HCT116 (cell line): ENCODE measurements around the gene SDCCAG8. TPM values are rescaled to one million over a fixed set of nuclear protein-coding genes. Genes with fewer than 3 reads are reported as not detected.

Source experiments
- ATAC-seq: fragments of 200-7000 bp; cut with Tn5 transposase; 2 replicates; pipeline ENCODE4 v1.9.1; 2020; ENCODE audit warnings: mild to moderate bottlenecking, moderate library complexity
- BruUV-seq: library from RNA; stranded (reverse); fragments of 400-500 nt; replicated peaks from 2 replicates; lab custom pipeline; 2021; lab: Mats Ljungman, UMichigan
- CTCF ChIA-PET: fragments of 300-600 bp; sonication (Branson Sonifier 250); formaldehyde crosslinking; loops from one replicate; lab custom pipeline; 2021; ENCODE audit warnings: antibody characterized with exemption; lab: Charles Lee
- POLR2A ChIA-PET: fragments of 300-600, 350-600 bp; sonication (Branson Sonifier 250); formaldehyde crosslinking; loops from one replicate; lab custom pipeline; 2021; ENCODE audit warnings: antibody characterized with exemption; lab: Charles Lee
- RAD21 ChIA-PET, 2 experiments: fragments of 300-600 bp; sonication (Branson Sonifier 250); formaldehyde crosslinking; loops; one replicate each; lab custom pipeline; 2023; ENCODE audit warnings: low total read pairs in 2 of 2; ENCODE audit not compliant: uncharacterized antibody in 2 of 2, unreplicated experiment in 2 of 2, low non-redundant PET in 1 of 2; lab: Charles Lee
- DNase-seq: peaks from one replicate; pipeline ENCODE4 v3.0.0-alpha.2; 2010; ENCODE audit warnings: low read depth, low spot score
- H2AFZ ChIP-seq: fragments of 200-600 bp; shearing (Covaris generic), sonication (generic); 2 replicates; pipeline ENCODE4 v1.6.1; 2017; ENCODE audit warnings: low read depth, mixed run types, mixed read lengths, antibody characterized with exemption, low read length; ENCODE audit not compliant: poor library complexity, severe bottlenecking
- H3K27ac ChIP-seq: 2 replicates; pipeline ENCODE4 v1.5.1; 2012; ENCODE audit warnings: low read depth, low read length
- H3K27me3 ChIP-seq: fragments of 200-600 bp; sonication (generic); 2 replicates; pipeline ENCODE4 v1.6.1; 2016; ENCODE audit warnings: mixed run types, low read length, mixed read lengths; ENCODE audit not compliant: insufficient read depth
- H3K36me3 ChIP-seq, 2 experiments: fragments of 200-500 bp in 1 of 2; fragments of 200-600 bp in 1 of 2; sonication (Bioruptor generic) in 1 of 2; sonication (generic) in 1 of 2; 2 replicates each; pipeline versions ENCODE4 v1.5.1 to v1.6.1; 2014 to 2016; ENCODE audit warnings: low read length in 2 of 2, inconsistent platforms in 1 of 2, mixed read lengths in 1 of 2, mixed run types in 1 of 2; ENCODE audit not compliant: insufficient read depth in 2 of 2, control insufficient read depth in 1 of 2
- H3K4me1 ChIP-seq, 2 experiments: fragments of 200-600 bp in 1 of 2; sonication (generic) in 1 of 2; 2 replicates each; pipeline versions ENCODE4 v1.5.1 to v1.6.1; 2012 to 2017; ENCODE audit warnings: low read length in 2 of 2, inconsistent platforms in 1 of 2, mild to moderate bottlenecking in 1 of 2, mixed read lengths in 1 of 2, mixed run types in 1 of 2, moderate library complexity in 1 of 2; ENCODE audit not compliant: insufficient read depth in 2 of 2, control insufficient read depth in 1 of 2
- H3K4me2 ChIP-seq: fragments of 200-600 bp; sonication (generic); 2 replicates; pipeline ENCODE4 v1.6.1; 2017; ENCODE audit warnings: mixed run types, low read length, mixed read lengths
- H3K4me3 ChIP-seq, 2 experiments: fragments of 200-600 bp in 1 of 2; sonication (generic) in 1 of 2; replicated peaks in 1 of 2; 2 replicates each; pipeline ENCODE4 v1.5.1; 2011 to 2016; ENCODE audit warnings: low read length in 2 of 2, control low read depth in 1 of 2, low read depth in 1 of 2, mild to moderate bottlenecking in 1 of 2, mixed read lengths in 1 of 2, mixed run types in 1 of 2
- H3K79me2 ChIP-seq: fragments of 200-600 bp; sonication (generic); 2 replicates; pipeline ENCODE4 v1.6.1; 2017; ENCODE audit warnings: mild to moderate bottlenecking, mixed run types, low read length, moderate library complexity, mixed read lengths; ENCODE audit not compliant: insufficient read depth
- H3K9ac ChIP-seq: fragments of 200-600 bp; sonication (generic); 2 replicates; pipeline ENCODE4 v1.6.1; 2016; ENCODE audit warnings: low read length, mixed read lengths
- H3K9me2 ChIP-seq: fragments of 200-600 bp; sonication (generic), shearing (Covaris generic); 2 replicates; pipeline ENCODE4 v1.6.1; 2017; ENCODE audit warnings: mixed run types, mild to moderate bottlenecking, moderate library complexity; ENCODE audit not compliant: insufficient read depth
- H3K9me3 ChIP-seq, 2 experiments: fragments of 200-500 bp in 1 of 2; fragments of 200-600 bp in 1 of 2; sonication (Bioruptor generic) in 1 of 2; sonication (generic) in 1 of 2; 2 replicates each; pipeline ENCODE4 v1.6.1; 2014 to 2017; ENCODE audit warnings: low read length in 2 of 2, mixed read lengths in 2 of 2, inconsistent platforms in 1 of 2, low read depth in 1 of 2, mild to moderate bottlenecking in 1 of 2, mixed run types in 1 of 2, moderate library complexity in 1 of 2; ENCODE audit not compliant: control insufficient read depth in 1 of 2, insufficient read depth in 1 of 2
- H4K20me1 ChIP-seq: fragments of 200-600 bp; sonication (generic), shearing (Covaris generic); 2 replicates; pipeline ENCODE4 v1.6.1; 2017; ENCODE audit warnings: mixed run types, mild to moderate bottlenecking, moderate library complexity; ENCODE audit not compliant: insufficient read depth
- ATF3 ChIP-seq: IDR thresholded peaks from 2 replicates; pipeline ENCODE4 v1.6.1; 2012
- CBX3 ChIP-seq: IDR thresholded peaks from 2 replicates; pipeline ENCODE4 v1.6.1; 2012; ENCODE audit warnings: low read depth
- CEBPB ChIP-seq: IDR thresholded peaks from 2 replicates; pipeline ENCODE4 v1.6.1; 2012; ENCODE audit warnings: low read depth
- CTCF ChIP-seq, 3 experiments: fragments of 200-600 bp in 1 of 3; sonication (generic) in 1 of 3; IDR thresholded peaks in 2 of 3; conservative IDR thresholded peaks in 1 of 3; 2 replicates each; pipeline ENCODE4 v1.5.1; 2012 to 2017; ENCODE audit warnings: low read depth in 2 of 3, low read length in 2 of 3, antibody characterized with exemption in 1 of 3, borderline replicate concordance in 1 of 3, control low read depth in 1 of 3, mild to moderate bottlenecking in 1 of 3, mixed read lengths in 1 of 3, mixed run types in 1 of 3, moderate library complexity in 1 of 3; ENCODE audit not compliant: insufficient read depth in 1 of 3
- EGR1 ChIP-seq: IDR thresholded peaks from 2 replicates; pipeline ENCODE4 v1.6.1; 2012; ENCODE audit warnings: low read depth
- ELF1 ChIP-seq: IDR thresholded peaks from 2 replicates; pipeline ENCODE4 v1.6.1; 2012; ENCODE audit warnings: low read depth, borderline replicate concordance
- EZH2 ChIP-seq: fragments of 200-600 bp; sonication (generic); IDR thresholded peaks from 2 replicates; pipeline ENCODE4 v1.6.1; 2017; ENCODE audit warnings: antibody characterized with exemption, mixed run types
- EZH2phosphoT487 ChIP-seq: fragments of 200-600 bp; IDR thresholded peaks from 2 replicates; pipeline ENCODE4 v1.6.1; 2018; ENCODE audit warnings: antibody characterized with exemption, borderline replicate concordance
- FOSL1 ChIP-seq: IDR thresholded peaks from 2 replicates; pipeline ENCODE4 v1.6.1; 2012; ENCODE audit warnings: low read depth
- JUND ChIP-seq: IDR thresholded peaks from 2 replicates; pipeline ENCODE4 v1.6.1; 2012
- POLR2AphosphoS5 ChIP-seq: IDR thresholded peaks from 2 replicates; pipeline ENCODE4 v1.6.1; 2011; ENCODE audit warnings: mild to moderate bottlenecking, low read depth, low read length, moderate library complexity
- RAD21 ChIP-seq: IDR thresholded peaks from 2 replicates; pipeline ENCODE4 v1.6.1; 2012; ENCODE audit warnings: low read depth, mild to moderate bottlenecking
- REST ChIP-seq: IDR thresholded peaks from 2 replicates; pipeline ENCODE4 v1.6.1; 2012; ENCODE audit warnings: low read depth
- SIN3A ChIP-seq: IDR thresholded peaks from 2 replicates; pipeline ENCODE4 v1.6.1; 2012; ENCODE audit warnings: low read depth
- SP1 ChIP-seq: IDR thresholded peaks from 2 replicates; pipeline ENCODE4 v1.6.1; 2012; ENCODE audit warnings: low read depth
- ZBTB33 ChIP-seq: IDR thresholded peaks from 2 replicates; pipeline ENCODE4 v1.6.1; 2011; ENCODE audit warnings: mild to moderate bottlenecking, low read length, moderate library complexity; ENCODE audit not compliant: insufficient replicate concordance; ENCODE audit errors: extremely low read depth
- ZFX ChIP-seq: fragments of 450-650 bp; IDR thresholded peaks from 2 replicates; pipeline ENCODE4 v1.6.1; 2017
- ZNF274 ChIP-seq: fragments of 200-500 bp; sonication (Bioruptor generic); IDR thresholded peaks from 2 replicates; pipeline ENCODE4 v1.6.1; 2014; ENCODE audit warnings: mild to moderate bottlenecking, low read depth, low read length, inconsistent platforms
- intact Hi-C: fragments of 100-400 bp; cut with micrococcal nuclease; formaldehyde crosslinking; loops from 2 replicates; pipeline ENCODE4 v1.10.0; 2022
- total RNA-seq: library from RNA; stranded (reverse); gene quantifications from one replicate; pipeline ENCODE4 v1.2.1, GENCODE V29; 2021; ENCODE audit not compliant: unreplicated experiment

The SDCCAG8 gene
- total RNA-seq, 1 experiment from 2014 or later: 38.2 TPM

GRCh38 chr1:243341074-243341473, 85.2 kb downstream of the SDCCAG8 start:
- intact Hi-C loops: loop anchor here (5.0 to 10.0 kb wide), 2 partner anchors 704 to 871 kb away; no protein-coding TSS in a partner anchor
- no peaks in the 10 kb centered on the region for H3K4me1 ChIP-seq
- ChIA-PET RAD21 (no interaction called here), CTCF (no interaction called here), POLR2A (no interaction called here)
- H3K27ac ChIP-seq: no peak overlapping the region
- H3K4me2 ChIP-seq: no peak overlapping the region
- ATAC-seq (no peak), DNase-seq (no peak)
- H3K9me3 ChIP-seq: no peaks in the 10 kb centered on the region
- no peak overlapping the region for H2AFZ ChIP-seq
- H3K36me3 ChIP-seq: no peaks in the 10 kb centered on the region
- H3K27me3 ChIP-seq: no peaks in the 10 kb centered on the region
- H4K20me1 ChIP-seq: no peaks in the 10 kb centered on the region
- no peaks in the 10 kb centered on the region for H3K79me2 ChIP-seq
- no peaks in the 10 kb centered on the region for H3K9me2 ChIP-seq
- no peak for TF ChIP-seq JUND
- TF ChIP-seq REST: no peak
- TF ChIP-seq POLR2AphosphoS5: no peak
- TF ChIP-seq SP1: no peak
- TF ChIP-seq RAD21: no peak
- TF ChIP-seq FOSL1: no peak
- TF ChIP-seq ZFX: no peak
- TF ChIP-seq EZH2: no peak
- TF ChIP-seq ELF1: no peak
- TF ChIP-seq ZNF274: no peak
- no peak for TF ChIP-seq ZBTB33
- no peak for TF ChIP-seq EGR1
- no peak for TF ChIP-seq ATF3
- no peak for TF ChIP-seq CTCF (IDR thresholded peaks at IDR 0.05 in 2 of 3, conservative IDR thresholded peaks at IDR 0.05 in 1 of 3; ENCODE audit: borderline replicate concordance in 1 of 3, insufficient read depth in 1 of 3, low read depth in 2 of 3, low read length in 2 of 3)
- TF ChIP-seq SIN3A: no peak
- no peak for TF ChIP-seq CBX3
- TF ChIP-seq EZH2phosphoT487: no peak
- no peak for TF ChIP-seq CEBPB
- no TSS peak for BruUV-seq
- H3K9ac ChIP-seq: no peak overlapping the region
- H3K4me3 ChIP-seq: no peak overlapping the region
